ENCODE data around the gene WFS1.

DNA sequence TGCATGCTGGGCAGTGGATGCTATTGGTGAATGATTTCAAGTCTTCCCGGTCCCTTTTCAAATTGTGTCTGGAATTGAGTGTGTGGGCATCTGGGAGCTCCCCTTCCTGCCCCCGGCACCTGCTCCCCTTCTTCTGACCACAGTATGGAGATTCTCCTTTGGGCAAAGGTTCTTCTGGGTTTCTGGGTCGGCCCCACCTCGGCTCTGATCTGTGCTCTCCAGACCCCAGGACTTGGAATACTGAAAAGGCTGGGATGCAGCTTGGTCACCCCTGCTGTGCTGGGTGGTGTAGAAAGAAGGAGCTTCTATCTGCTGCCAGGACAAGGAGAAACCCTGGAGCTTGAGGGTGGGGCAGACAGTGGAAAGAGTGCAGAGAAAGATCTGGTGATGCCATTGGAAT lies 78.8 kb downstream of the WFS1 start:
- TF ChIP-seq, protein P1, sequence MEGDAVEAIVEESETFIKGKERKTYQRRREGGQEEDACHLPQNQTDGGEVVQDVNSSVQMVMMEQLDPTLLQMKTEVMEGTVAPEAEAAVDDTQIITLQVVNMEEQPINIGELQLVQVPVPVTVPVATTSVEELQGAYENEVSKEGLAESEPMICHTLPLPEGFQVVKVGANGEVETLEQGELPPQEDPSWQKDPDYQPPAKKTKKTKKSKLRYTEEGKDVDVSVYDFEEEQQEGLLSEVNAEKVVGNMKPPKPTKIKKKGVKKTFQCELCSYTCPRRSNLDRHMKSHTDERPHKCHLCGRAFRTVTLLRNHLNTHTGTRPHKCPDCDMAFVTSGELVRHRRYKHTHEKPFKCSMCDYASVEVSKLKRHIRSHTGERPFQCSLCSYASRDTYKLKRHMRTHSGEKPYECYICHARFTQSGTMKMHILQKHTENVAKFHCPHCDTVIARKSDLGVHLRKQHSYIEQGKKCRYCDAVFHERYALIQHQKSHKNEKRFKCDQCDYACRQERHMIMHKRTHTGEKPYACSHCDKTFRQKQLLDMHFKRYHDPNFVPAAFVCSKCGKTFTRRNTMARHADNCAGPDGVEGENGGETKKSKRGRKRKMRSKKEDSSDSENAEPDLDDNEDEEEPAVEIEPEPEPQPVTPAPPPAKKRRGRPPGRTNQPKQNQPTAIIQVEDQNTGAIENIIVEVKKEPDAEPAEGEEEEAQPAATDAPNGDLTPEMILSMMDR (conservative IDR thresholded peaks at IDR 0.05 in 1 of 2, IDR thresholded peaks at IDR 0.05 in 1 of 2; ENCODE audit: low read depth in 1 of 2, low read length in 2 of 2), result no peak
- TF ChIP-seq EZH2 (IDR thresholded peaks at IDR 0.05; ENCODE audit: low read length, missing control alignments), result no peak

Data from fibroblast of lung (primary cell).